ENCODE measurements around the gene UBA7. TPM values are rescaled to one million over a fixed set of nuclear protein-coding genes. Genes with fewer than 3 reads are reported as not detected.

The UBA7 gene
- 22.6 and 25.8 TPM in 2 replicates for polyA plus RNA-seq (2012; rRNA removed)
- 2.0 and 3.0 TPM in 2 replicates for polyA plus RNA-seq (2012; cell fraction: cytosol; rRNA removed)
- 187 and 223 TPM in 2 replicates for polyA plus RNA-seq (2012; cell fraction: nucleus; rRNA removed)

GRCh38 chr3:49813497-49814174 lies at the start of gene UBA7:
TSS of gene UBA7 (minus strand) at chr3:49813953. CDS start at chr3:49813787, 166 bp downstream.
- no peaks in the 10 kb centered on the region for H3K36me3 ChIP-seq (replicated peaks in 1 of 2; ENCODE audit: control insufficient read depth in 1 of 2, insufficient read depth in 2 of 2, low read length in 1 of 2)
- 74% methylated on average over 8 of the region's 9 CpGs for WGBS (ENCODE audit: low lambda C conversion rate)
- peaks cover 0 to 28% of the 10 kb centered on the region in 2 experiments; a peak in 1 of 4 replicates for H3K4me1 ChIP-seq (ENCODE audit: control insufficient read depth in 1 of 2, insufficient read depth in 2 of 2, low read depth in 1 of 2, low read length in 1 of 2)
- peak within 1 kb of the TSS; percentile 42 to 63; a peak in 3 of 4 replicates for H3K27ac ChIP-seq (ENCODE audit: low read depth in 2 of 2, low read length in 1 of 2)
- peak within 1 kb of the TSS; percentile 73 for H3K4me2 ChIP-seq
- H3K9me2 ChIP-seq = no peaks in the 10 kb centered on the region
- H2AFZ ChIP-seq (ENCODE audit: low read depth) = peak within 1 kb of the TSS; percentile 92
- H3K9me3 ChIP-seq = no peaks in the 10 kb centered on the region
- CTCF ChIA-PET = interaction anchor here (1.2 to 17.6 kb wide), 2 partner anchors 11 to 23 kb away, joined by 5 to 386 read pairs; partner anchors contain the start of gene INKA1
- H3K27me3 ChIP-seq (ENCODE audit: insufficient read depth) = no peaks in the 10 kb centered on the region
- no peaks in the 10 kb centered on the region for H4K20me1 ChIP-seq (ENCODE audit: insufficient read depth)
- H3F3A ChIP-seq (replicated peaks; ENCODE audit: insufficient read depth) = peaks cover 4% of the 10 kb centered on the region
- DNase-seq = no peak
- peak within 1 kb of the TSS; percentile 38 for H3K9ac ChIP-seq
- TF ChIP-seq NFIC (IDR thresholded peaks at IDR 0.05; ENCODE audit: borderline replicate concordance) (peak; percentile 17; the same call in 1 of the 2 replicates), RFX5 (IDR thresholded peaks at IDR 0.05; ENCODE audit: low read length) (no peak)
- POLR2A ChIA-PET = no interaction called here
- peak within 1 kb of the TSS; percentile 22 to 51; a peak in 3 of 4 replicates for H3K4me3 ChIP-seq (ENCODE audit: low read depth in 2 of 2, low read length in 1 of 2)
- H3K79me2 ChIP-seq (ENCODE audit: insufficient read depth) = no peaks in the 10 kb centered on the region

- Histone ChIP-seq H2AFZ (ENCODE audit: low read depth) (no peak overlapping the region), H3K4me3 (ENCODE audit: low read depth in 2 of 2, low read length in 1 of 2) (no peak overlapping the region), H3K36me3 (replicated peaks in 1 of 2; ENCODE audit: control insufficient read depth in 1 of 2, insufficient read depth in 2 of 2, low read length in 1 of 2) (no peaks in the 10 kb centered on the region), H3K4me1 (ENCODE audit: control insufficient read depth in 1 of 2, insufficient read depth in 2 of 2, low read depth in 1 of 2, low read length in 1 of 2) (peaks cover 0 to 14% of the 10 kb centered on the region in 2 experiments; a peak in 1 of 4 replicates), H3K9me2 (no peaks in the 10 kb centered on the region), H3K9ac (no peak overlapping the region), H3F3A (replicated peaks; ENCODE audit: insufficient read depth) (no peaks in the 10 kb centered on the region), H4K20me1 (ENCODE audit: insufficient read depth) (no peaks in the 10 kb centered on the region), H3K9me3 (no peaks in the 10 kb centered on the region), H3K27ac (ENCODE audit: low read depth in 2 of 2, low read length in 1 of 2) (no peak overlapping the region), H3K4me2 (no peak overlapping the region), H3K79me2 (ENCODE audit: insufficient read depth) (peaks cover 16% of the 10 kb centered on the region), H3K27me3 (ENCODE audit: insufficient read depth) (0 out of 2 replicates have a peak, but pooled peaks cover 19% of the 10 kb centered on the region)
- POLR2A ChIA-PET = no interaction called here
- 53% methylated on average over 6 of the region's 12 CpGs for WGBS (ENCODE audit: low lambda C conversion rate)
- CTCF ChIA-PET = no interaction called here
- no peak for DNase-seq
- TF ChIP-seq TAF1 (IDR thresholded peaks at IDR 0.05; ENCODE audit: borderline replicate concordance, low read depth, low read length) (no peak), TEAD4 (IDR thresholded peaks at IDR 0.05; ENCODE audit: borderline replicate concordance, insufficient read depth) (no peak), EZH2phosphoT487 (IDR thresholded peaks at IDR 0.05; ENCODE audit: borderline replicate concordance, low read depth) (no peak), RFX5 (IDR thresholded peaks at IDR 0.05; ENCODE audit: low read length) (no peak), YY1 (IDR thresholded peaks at IDR 0.05; ENCODE audit: low read depth) (no peak), MAX (IDR thresholded peaks at IDR 0.05; ENCODE audit: low read depth) (no peak), FOXM1 (IDR thresholded peaks at IDR 0.05; ENCODE audit: low read depth) (no peak), SIN3A (IDR thresholded peaks at IDR 0.05; ENCODE audit: borderline replicate concordance, low read depth, low read length) (no peak), CTCF (IDR thresholded peaks at IDR 0.05) (no peak), USF2 (IDR thresholded peaks at IDR 0.05; ENCODE audit: borderline replicate concordance, low read depth, low read length) (no peak), TCF12 (IDR thresholded peaks at IDR 0.05) (no peak), POLR2AphosphoS5 (IDR thresholded peaks at IDR 0.05; ENCODE audit: low read depth, low read length) (no peak), RAD21 (IDR thresholded peaks at IDR 0.05; ENCODE audit: low read length) (no peak), NFIC (IDR thresholded peaks at IDR 0.05; ENCODE audit: borderline replicate concordance) (no peak), REST (IDR thresholded peaks at IDR 0.05; ENCODE audit: low read depth, low read length) (no peak), PBX3 (IDR thresholded peaks at IDR 0.05) (no peak), GATA2 (CRISPR knock-in tag; IDR thresholded peaks at IDR 0.05) (no peak)
Observed at GRCh38 chr3:49859576-49860305, 46.0 kb upstream of the UBA7 start.

All from SK-N-SH (cell line).